NCI-H128 (cell line): ENCODE results near the gene CNTNAP5.
"Not testable (repeated sequence)": the region's sequence is repeated elsewhere in the genome, so short reads cannot be mapped to it uniquely, and the experiment has no call there.

Experiments
- DNase-seq: peaks from one replicate; lab custom pipeline; 2025; ENCODE audit not compliant: unreplicated experiment; lab: John Stamatoyannopoulos, UW

The CNTNAP5 gene

DNA sequence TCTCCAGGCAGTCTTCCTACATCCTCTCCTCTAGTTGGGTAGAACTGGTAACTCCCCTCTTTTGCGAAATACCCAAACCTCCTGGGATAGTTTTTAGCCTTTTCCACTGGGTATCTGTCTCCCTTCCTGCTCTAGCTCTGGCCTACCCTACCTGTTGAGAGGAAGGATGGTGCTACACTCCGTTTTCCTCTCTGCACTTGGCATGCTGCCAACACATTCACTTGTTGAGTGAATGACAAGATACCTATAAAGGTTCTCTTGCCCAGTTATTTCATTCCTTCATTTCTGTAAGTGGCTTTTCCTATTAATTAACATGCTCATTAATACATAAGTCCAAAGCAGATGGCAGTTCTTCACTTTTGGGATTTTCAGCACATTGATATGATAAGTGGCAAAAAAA lies 293.8 kb downstream of the CNTNAP5 start:
- no peak for DNase-seq

GRCh38 chr2:124319577-124319976 lies 294.5 kb downstream of the CNTNAP5 start:
- no peak for DNase-seq

- DNase-seq = no peak
Observed at GRCh38 chr2:124320051-124320688, 295.1 kb downstream of the CNTNAP5 start.

GRCh38 chr2:124323321-124323720 lies 298.2 kb downstream of the CNTNAP5 start:
- no peak for DNase-seq

DNA sequence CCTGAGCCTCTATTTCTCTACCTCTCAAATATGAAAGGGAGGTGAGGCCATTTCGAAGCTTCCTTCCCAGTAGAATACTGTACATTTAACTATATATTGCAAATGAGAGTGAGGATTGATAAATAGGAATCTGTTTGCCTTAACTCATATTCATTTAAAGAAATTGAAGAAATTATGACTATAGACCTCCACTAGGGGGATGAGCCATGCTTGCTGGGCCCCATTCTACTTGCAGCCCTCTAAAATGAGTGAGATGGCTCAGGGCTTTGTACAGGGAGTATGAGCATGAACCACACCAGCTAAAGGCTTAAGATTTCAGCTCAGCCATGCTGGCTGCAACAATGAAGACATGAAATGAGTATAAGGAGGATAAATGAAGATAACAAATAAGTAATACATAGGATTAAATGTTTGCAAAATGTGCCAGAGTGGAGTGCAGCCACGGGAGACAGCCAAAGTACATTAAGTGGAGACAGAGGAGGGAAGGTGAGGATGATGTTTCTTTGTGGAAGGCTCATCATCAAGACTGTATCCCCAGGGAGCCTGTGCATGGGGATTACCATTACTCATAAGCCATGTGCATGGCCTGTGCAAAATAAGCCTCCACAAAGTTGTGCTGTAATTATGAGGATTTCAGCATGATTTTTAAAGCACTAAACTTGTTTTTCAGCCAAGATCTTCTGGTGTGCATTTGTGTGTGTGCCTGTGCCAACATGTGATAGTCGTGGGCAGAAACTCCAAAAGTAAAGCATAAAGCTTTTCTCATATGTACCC lies 300.8 kb downstream of the CNTNAP5 start:
- no peak for DNase-seq

GRCh38 chr2:124327303-124327702 lies 302.2 kb downstream of the CNTNAP5 start:
- no peak for DNase-seq

DNA sequence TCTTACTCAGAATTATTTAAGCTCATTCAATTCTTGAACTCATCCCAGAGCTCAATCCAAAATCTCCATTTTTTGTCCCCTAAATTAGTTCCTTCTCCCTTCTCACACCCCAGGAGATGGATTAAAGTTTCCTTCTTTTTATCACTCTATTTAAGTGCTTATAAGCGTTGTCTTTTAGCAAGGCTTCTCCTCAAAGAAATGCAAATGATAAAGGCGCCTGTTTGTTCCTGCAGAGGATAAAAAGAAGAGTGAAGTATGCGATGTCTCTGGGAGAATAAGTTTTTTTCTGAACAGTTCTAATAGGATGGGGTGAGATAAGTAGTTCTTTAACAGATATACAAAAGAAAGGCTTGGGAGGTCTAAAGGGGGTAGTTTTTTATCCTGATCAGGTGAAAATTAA lies 303.3 kb downstream of the CNTNAP5 start:
- DNase-seq = no peak

- no peak for DNase-seq
Observed at GRCh38 chr2:124333784-124334183, 308.7 kb downstream of the CNTNAP5 start.

GRCh38 chr2:124335058-124335457 lies 310.0 kb downstream of the CNTNAP5 start:
- DNase-seq = no peak

- no peak for DNase-seq
Observed at GRCh38 chr2:124339709-124340108, 314.6 kb downstream of the CNTNAP5 start.

DNA sequence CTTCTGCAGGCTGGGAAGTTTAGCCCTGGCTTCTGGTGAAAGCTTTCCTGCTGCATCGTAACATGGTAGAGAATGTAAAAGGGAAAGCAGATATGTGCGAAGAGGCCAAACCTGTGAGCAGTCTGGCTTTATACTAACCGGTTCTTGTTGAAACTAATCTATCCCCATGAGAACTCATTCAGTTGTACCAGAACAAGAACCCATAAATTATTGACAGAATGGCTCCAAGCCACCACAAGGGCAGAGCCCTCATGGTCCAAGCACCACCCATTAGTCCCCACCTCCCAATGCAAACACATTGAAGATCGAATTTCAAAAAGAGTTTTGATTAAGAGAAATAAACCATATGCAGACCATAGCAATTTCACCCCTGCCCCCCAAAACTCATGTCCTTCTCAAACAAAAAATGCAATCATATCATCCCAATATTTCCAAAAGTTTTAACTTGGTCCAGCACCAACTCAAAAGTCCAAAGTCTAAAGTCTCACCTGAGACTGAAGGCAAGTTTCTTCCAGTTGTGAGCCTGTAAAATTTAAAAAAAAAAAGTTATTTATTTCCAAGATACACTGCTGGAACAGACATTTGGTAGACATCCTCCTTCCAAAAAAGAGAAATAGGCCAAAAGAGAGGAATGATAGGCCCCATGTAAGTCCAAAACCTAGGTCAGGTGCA lies 318.9 kb downstream of the CNTNAP5 start:
- DNase-seq = no peak

- no peak for DNase-seq
Observed at GRCh38 chr2:124347209-124347608, 322.1 kb downstream of the CNTNAP5 start.

DNA sequence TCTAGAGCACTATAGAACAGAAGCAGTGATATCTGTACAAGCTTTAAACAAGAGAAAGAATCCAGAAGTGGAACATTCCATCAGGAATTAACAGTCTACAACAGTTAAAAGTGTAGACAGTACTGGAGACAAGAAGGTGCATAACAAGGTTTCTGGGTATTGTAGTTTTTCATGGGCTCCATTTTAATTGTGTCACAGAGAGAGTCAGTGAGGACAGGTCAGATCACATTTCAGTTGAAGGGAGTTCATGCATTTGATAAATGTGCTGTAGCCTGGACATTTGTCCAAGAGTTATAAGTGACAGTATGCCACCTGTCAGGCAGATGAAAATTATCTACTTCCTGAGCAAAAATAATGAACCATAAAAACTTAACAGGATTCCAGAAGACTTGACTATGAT lies 328.6 kb downstream of the CNTNAP5 start:
- DNase-seq = no peak

- DNase-seq = no peak
Observed at GRCh38 chr2:124354466-124354865, 329.4 kb downstream of the CNTNAP5 start.

GRCh38 chr2:124361966-124362365 lies 336.9 kb downstream of the CNTNAP5 start:
- DNase-seq = not testable (repeated sequence)

- DNase-seq = no peak
Observed at GRCh38 chr2:124369181-124369580, 344.1 kb downstream of the CNTNAP5 start.

GRCh38 chr2:124380221-124380749 lies 355.2 kb downstream of the CNTNAP5 start:
- DNase-seq = no peak

- no peak for DNase-seq
Observed at GRCh38 chr2:124382067-124382618, 357.1 kb downstream of the CNTNAP5 start.

- DNase-seq = no peak
Observed at GRCh38 chr2:124395961-124396360, 370.9 kb downstream of the CNTNAP5 start.

DNA sequence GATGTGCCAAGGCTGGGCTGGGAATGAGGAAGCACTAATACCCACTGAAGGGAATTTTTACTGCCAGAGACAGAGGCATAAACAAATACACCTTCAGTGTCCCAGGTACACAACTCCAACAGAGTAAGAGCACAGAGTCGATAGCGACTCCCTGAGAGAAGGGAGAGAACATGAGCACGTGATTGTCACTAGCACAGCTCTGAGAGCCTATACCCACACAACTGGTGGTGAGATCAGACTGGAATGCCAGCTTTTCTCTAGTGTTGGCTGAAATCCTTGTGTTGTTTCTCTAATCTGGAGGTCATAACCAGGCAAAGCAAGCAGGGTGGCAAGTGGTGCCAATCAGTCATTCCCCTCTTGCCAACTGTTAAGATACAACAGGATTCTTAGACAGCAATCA lies 377.2 kb downstream of the CNTNAP5 start:
- no peak for DNase-seq

DNA sequence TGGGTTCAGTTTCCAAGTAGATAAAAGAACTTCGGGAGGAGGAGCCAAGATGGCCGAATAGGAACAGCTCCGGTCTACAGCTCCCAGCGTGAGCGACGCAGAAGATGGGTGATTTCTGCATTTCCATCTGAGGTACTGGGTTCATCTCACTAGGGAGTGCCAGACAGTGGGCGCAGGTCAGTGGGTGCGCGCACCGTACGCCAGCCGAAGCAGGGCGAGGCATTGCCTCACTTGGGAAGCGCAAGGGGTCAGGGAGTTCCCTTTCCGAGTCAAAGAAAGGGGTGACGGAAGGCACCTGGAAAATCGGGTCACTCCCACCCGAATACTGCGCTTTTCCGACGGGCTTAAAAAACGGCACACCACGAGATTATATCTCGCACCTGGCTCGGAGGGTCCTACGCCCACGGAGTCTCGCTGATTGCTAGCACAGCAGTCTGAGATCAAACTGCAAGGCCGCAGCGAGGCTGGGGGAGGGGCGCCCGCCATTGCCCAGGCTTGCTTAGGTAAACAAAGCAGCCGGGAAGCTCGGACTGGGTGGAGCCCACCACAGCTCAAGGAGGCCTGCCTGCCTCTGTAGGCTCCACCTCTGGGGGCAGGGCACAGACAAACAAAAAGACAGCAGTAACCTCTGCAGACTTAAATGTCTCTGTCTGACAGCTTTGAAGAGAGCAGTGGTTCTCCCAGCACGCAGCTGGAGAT lies 382.9 kb downstream of the CNTNAP5 start:
- DNase-seq = not testable (repeated sequence)
